A673 (cell line): ENCODE data around the gene EIF1. TPM values are rescaled to one million over a fixed set of nuclear protein-coding genes. Genes with fewer than 3 reads are reported as not detected.
"Not testable (repeated sequence)": the region's sequence is repeated elsewhere in the genome, so short reads cannot be mapped to it uniquely, and the experiment has no call there.

Experiments
- BruUV-seq: library from RNA; stranded (reverse); fragments of 400-500 nt; replicated peaks from 2 replicates; lab custom pipeline; 2021; lab: Mats Ljungman, UMichigan
- CTCF ChIA-PET: fragments of 300-600 bp; sonication (Branson Sonifier 250); formaldehyde crosslinking; loops from one replicate; lab custom pipeline; 2022; ENCODE audit warnings: antibody characterized with exemption; lab: Charles Lee
- POLR2A ChIA-PET: fragments of 300-600 bp; sonication (Branson Sonifier 250); formaldehyde crosslinking; loops from one replicate; lab custom pipeline; 2022; ENCODE audit warnings: antibody characterized with exemption; ENCODE audit not compliant: low non-redundant PET; lab: Charles Lee
- DNase-seq: peaks from one replicate; pipeline ENCODE4 v3.0.0-alpha.2; 2015; ENCODE audit warnings: low spot score
- H3K27ac ChIP-seq: fragments of 200-600 bp; sonication (generic); 2 replicates; pipeline ENCODE4 v1.5.1; 2016; ENCODE audit warnings: mixed run types, low read depth, mild to moderate bottlenecking, mixed read lengths, antibody characterized with exemption, low read length; ENCODE audit not compliant: poor library complexity, severe bottlenecking
- H3K27me3 ChIP-seq: fragments of 200-600 bp; sonication (generic); replicated peaks from 2 replicates; pipeline ENCODE4 v1.6.1; 2017; ENCODE audit warnings: mixed run types, low read depth, mild to moderate bottlenecking, mixed read lengths, antibody characterized with exemption, low read length; ENCODE audit not compliant: insufficient read depth, poor library complexity
- H3K36me3 ChIP-seq: fragments of 200-600 bp; sonication (generic); 2 replicates; pipeline ENCODE4 v1.6.1; 2016; ENCODE audit warnings: mixed run types, mild to moderate bottlenecking, mixed read lengths, antibody characterized with exemption, low read length; ENCODE audit not compliant: insufficient read depth, poor library complexity, severe bottlenecking
- H3K4me1 ChIP-seq: fragments of 200-600 bp; sonication (generic); 2 replicates; pipeline ENCODE4 v1.6.1; 2017; ENCODE audit warnings: mixed run types, mild to moderate bottlenecking, mixed read lengths, antibody characterized with exemption, low read length; ENCODE audit not compliant: insufficient read depth, poor library complexity, severe bottlenecking
- H3K4me3 ChIP-seq: fragments of 200-600 bp; sonication (generic); 2 replicates; pipeline ENCODE4 v1.5.1; 2016; ENCODE audit warnings: low read depth, mixed run types, mild to moderate bottlenecking, mixed read lengths, low read length; ENCODE audit not compliant: poor library complexity, severe bottlenecking
- H3K9me3 ChIP-seq: fragments of 200-600 bp; sonication (generic); 2 replicates; pipeline ENCODE4 v1.6.1; 2016; ENCODE audit warnings: mixed run types, low read depth, mild to moderate bottlenecking, mixed read lengths, antibody characterized with exemption, low read length; ENCODE audit not compliant: poor library complexity, severe bottlenecking
- EZH2 ChIP-seq: fragments of 200-600 bp; sonication (generic); IDR thresholded peaks from 2 replicates; pipeline ENCODE4 v1.6.1; 2017; ENCODE audit warnings: borderline replicate concordance, low read depth, mild to moderate bottlenecking, mixed read lengths, antibody characterized with exemption, low read length; ENCODE audit not compliant: poor library complexity, severe bottlenecking
- intact Hi-C: fragments of 100-400 bp; cut with micrococcal nuclease; formaldehyde crosslinking; loops from one replicate; pipeline ENCODE4 v1.10.0; 2022; ENCODE audit not compliant: unreplicated experiment
- total RNA-seq: library from RNA; stranded (reverse); gene quantifications from 2 replicates; pipeline ENCODE4 v1.2.3, GENCODE V29; 2021
- TF ChIP-seq, protein P1 (sequence below): fragments of 300-800, 200-600 bp; sonication (generic); conservative IDR thresholded peaks from 2 replicates; pipeline ENCODE4 v1.5.1; 2017; ENCODE audit warnings: low read depth, mild to moderate bottlenecking, antibody characterized with exemption, low read length, moderate library complexity, mixed read lengths

Gene EIF1
- total RNA-seq, 1 experiment from 2014 or later: 524 TPM

DNA sequence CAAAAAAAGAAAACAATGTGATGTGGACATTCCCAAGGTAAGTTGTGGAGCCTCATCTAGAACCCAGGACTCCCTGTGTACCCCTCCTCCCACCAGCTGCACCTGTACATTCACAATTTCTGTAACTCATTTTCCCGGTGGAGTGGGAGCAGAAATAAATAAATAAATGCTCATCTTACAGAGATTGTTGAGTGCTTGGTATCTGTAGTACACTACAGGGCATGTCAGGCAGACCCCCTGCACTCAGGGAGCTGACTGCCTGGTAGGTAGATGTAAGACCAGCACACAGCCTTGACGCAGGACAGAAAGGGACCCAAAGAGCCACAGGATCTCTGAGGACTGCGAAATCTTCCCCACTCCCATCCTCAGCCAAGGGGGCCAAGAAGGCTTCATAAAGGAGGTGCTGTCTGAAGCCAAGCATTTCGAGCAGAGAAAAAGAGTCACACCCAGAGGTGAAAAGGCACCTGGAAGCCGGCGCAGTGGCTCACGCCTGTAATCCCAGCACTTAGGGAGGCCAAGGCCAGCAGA lies 6.5 kb downstream of the EIF1 start:
- H3K36me3 ChIP-seq: peaks cover 32% of the 10 kb centered on the region
- TF ChIP-seq EZH2: no peak
- TF ChIP-seq, protein P1, sequence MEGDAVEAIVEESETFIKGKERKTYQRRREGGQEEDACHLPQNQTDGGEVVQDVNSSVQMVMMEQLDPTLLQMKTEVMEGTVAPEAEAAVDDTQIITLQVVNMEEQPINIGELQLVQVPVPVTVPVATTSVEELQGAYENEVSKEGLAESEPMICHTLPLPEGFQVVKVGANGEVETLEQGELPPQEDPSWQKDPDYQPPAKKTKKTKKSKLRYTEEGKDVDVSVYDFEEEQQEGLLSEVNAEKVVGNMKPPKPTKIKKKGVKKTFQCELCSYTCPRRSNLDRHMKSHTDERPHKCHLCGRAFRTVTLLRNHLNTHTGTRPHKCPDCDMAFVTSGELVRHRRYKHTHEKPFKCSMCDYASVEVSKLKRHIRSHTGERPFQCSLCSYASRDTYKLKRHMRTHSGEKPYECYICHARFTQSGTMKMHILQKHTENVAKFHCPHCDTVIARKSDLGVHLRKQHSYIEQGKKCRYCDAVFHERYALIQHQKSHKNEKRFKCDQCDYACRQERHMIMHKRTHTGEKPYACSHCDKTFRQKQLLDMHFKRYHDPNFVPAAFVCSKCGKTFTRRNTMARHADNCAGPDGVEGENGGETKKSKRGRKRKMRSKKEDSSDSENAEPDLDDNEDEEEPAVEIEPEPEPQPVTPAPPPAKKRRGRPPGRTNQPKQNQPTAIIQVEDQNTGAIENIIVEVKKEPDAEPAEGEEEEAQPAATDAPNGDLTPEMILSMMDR: no peak
- POLR2A ChIA-PET: no interaction called here
- H3K4me3 ChIP-seq: no peak overlapping the region
- no peak for DNase-seq
- H3K9me3 ChIP-seq: no peaks in the 10 kb centered on the region
- no peak overlapping the region for H3K27ac ChIP-seq
- CTCF ChIA-PET: no interaction called here
- intact Hi-C loops: no loop called here
- BruUV-seq: no TSS peak
- peaks cover 11% of the 10 kb centered on the region for H3K4me1 ChIP-seq
- H3K27me3 ChIP-seq: no peaks in the 10 kb centered on the region

DNA sequence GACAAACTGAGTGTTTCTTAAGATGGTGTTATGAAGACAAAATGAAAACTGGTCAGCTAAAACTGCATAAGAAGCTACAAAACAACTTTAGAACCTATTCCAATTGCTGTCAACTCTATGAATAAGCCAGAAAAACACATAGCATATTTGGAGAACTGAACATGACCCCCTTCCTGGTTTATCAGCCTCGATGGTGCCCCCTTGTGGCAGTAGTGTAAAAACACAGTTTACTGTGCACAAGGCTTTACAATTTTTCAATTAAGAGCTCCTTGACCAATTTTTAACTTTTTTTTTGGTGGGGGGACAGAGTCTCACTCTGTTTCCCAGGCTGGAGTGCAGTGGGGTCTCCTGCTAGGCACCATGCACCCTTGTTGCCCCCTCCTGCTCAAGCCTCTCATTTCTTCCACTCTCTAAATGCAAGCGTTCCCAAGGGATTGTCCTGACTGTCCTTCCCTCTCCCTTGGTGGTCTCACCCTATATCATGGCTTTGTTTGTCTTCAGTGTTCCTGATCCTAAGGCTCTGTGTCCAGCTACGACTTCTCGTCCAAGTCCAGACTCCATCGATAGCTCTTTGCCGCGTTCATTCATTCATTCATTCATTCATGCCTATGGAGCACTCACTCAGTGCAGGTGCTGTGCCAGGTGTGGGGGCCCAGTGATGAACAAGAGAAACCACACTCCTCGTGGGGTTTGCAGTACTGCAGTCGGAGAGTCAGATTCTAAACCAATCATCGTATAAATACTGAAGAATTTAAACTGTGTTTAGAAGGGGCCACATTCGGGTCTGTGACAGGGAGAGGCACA lies 7.5 kb downstream of the EIF1 start:
- DNase-seq: peak; percentile 75
- TF ChIP-seq, protein P1: peak; percentile 65
- TF ChIP-seq EZH2: no peak
- POLR2A ChIA-PET: no interaction called here
- peaks cover 23% of the 10 kb centered on the region for H3K36me3 ChIP-seq
- intact Hi-C loops: no loop called here
- no peak overlapping the region for H3K4me3 ChIP-seq
- no peaks in the 10 kb centered on the region for H3K27me3 ChIP-seq
- no peak overlapping the region for H3K27ac ChIP-seq
- H3K4me1 ChIP-seq: peaks cover under 1% of the 10 kb centered on the region
- CTCF ChIA-PET: interaction anchor here (0.6 to 0.8 kb wide), 2 partner anchors 115 to 244 kb away, joined by 3 to 4 read pairs; no protein-coding TSS in a partner anchor
- no TSS peak for BruUV-seq
- no peaks in the 10 kb centered on the region for H3K9me3 ChIP-seq

DNA sequence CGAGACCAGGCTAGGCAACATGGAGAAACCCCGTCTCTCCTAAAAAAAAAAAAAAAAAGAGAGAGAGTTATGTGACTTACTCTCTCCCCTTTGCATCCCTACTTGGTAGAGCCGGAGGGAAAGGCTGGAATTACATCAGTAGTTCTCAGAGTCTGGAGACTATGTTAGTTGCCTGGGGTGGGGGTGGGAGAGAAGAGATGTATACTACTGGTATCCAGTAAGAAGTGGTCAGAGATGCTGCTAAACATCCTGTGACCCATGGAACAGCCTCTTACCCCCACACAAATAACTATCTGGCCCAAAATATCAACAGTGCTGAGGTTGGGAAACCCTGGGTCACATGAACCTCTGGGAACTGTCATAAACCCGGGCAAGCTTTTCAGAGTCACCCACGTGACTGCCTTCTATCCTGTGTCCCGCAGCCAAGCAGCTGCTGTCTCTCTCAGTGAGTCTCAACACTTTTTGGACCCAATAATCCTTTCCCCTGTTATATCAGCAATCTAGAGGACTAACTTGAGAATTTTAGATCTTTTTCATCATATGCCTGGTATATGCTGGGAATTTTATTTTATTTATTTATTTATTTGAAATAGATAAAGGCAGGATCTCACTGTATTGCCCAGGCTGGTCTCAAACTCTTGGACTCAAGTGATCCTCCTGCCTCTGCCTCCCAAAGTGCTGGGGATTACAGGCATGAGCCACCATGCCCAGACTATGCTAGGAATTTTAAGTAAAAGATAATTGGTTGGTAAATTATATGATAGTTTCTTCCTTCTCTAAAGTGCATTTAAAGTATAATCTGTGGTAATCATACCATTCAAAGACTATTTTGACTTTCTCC lies 8.7 kb downstream of the EIF1 start:
- no peak for DNase-seq
- Histone ChIP-seq H3K4me3 (no peak overlapping the region), H3K4me1 (no peaks in the 10 kb centered on the region), H3K9me3 (no peaks in the 10 kb centered on the region), H3K36me3 (peaks cover 11% of the 10 kb centered on the region), H3K27ac (no peak overlapping the region), H3K27me3 (no peaks in the 10 kb centered on the region)
- TF ChIP-seq EZH2: no peak
- TF ChIP-seq, protein P1: no peak
- no TSS peak for BruUV-seq
- intact Hi-C loops: no loop called here
- ChIA-PET POLR2A (no interaction called here), CTCF (interaction anchor here (0.7 kb wide), 1 partner anchor 604 kb away, joined by 3 read pairs; no protein-coding TSS in a partner anchor)

DNA sequence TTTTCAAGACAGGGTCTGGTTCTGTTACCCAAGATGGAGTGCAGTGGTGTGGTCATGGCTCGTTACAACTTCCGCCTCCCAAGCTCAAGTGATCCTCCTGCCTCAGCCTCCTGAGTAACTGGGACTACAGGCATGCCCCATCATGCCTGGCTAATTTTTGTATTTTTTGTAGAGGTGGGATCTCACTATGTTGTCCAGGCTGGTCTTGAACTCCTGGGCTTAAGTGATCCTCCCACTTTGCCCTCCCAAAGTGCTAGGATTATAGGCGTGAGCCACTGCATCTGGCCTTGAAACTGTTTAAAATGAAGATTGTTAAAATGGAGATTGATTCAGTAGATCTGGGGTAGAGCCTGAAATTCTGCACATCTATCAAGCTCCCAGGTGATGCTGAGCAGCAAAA lies 12.2 kb downstream of the EIF1 start:
- POLR2A ChIA-PET, H3K4me3 ChIP-seq, H3K9me3 ChIP-seq, CTCF ChIA-PET, intact Hi-C loops, H3K27me3 ChIP-seq, DNase-seq, H3K36me3 ChIP-seq, H3K27ac ChIP-seq, BruUV-seq, H3K4me1 ChIP-seq: not testable (repeated sequence)
